GF-D8 (cell line): ENCODE data around the gene KRABD2.
"Not testable (repeated sequence)": the region's sequence is repeated elsewhere in the genome, so short reads cannot be mapped to it uniquely, and the experiment has no call there.

ENCODE experiments used
- DNase-seq: peaks from one replicate; lab custom pipeline; 2025; lab: John Stamatoyannopoulos, UW

Gene KRABD2

GRCh38 chr17:8360751-8361150, 15.8 kb downstream of the KRABD2 start:
- DNase-seq = no peak

- no peak for DNase-seq
Measured at GRCh38 chr17:8360260-8360659, 16.2 kb downstream of the KRABD2 start.

GRCh38 chr17:8359769-8360168, 16.7 kb downstream of the KRABD2 start:
- no peak for DNase-seq

- no peak for DNase-seq
Measured at GRCh38 chr17:8357910-8358309, 18.6 kb downstream of the KRABD2 start.

GRCh38 chr17:8354236-8354635, 22.3 kb downstream of the KRABD2 start:
- no peak for DNase-seq

GRCh38 chr17:8353736-8354135, 22.8 kb downstream of the KRABD2 start:
- no peak for DNase-seq

- no peak for DNase-seq
Measured at GRCh38 chr17:8350339-8350738, 26.2 kb downstream of the KRABD2 start.

GRCh38 chr17:8347001-8347400, 29.5 kb downstream of the KRABD2 start:
- not testable (repeated sequence) for DNase-seq

GRCh38 chr17:8345951-8346665, 30.4 kb downstream of the KRABD2 start:
- no peak for DNase-seq

GRCh38 chr17:8345052-8345690, 31.3 kb downstream of the KRABD2 start:
- no peak for DNase-seq

- no peak for DNase-seq
Measured at GRCh38 chr17:8341456-8341855, 35.0 kb downstream of the KRABD2 start.

GRCh38 chr17:8339540-8339939, 37.0 kb downstream of the KRABD2 start, which contains the start of gene ODF4:
ODF4 (plus strand) TSS chr17:8339840; CDS start chr17:8340052, 212 bp downstream.
- no peak for DNase-seq

GRCh38 chr17:8338753-8339140, 37.8 kb downstream of the KRABD2 start:
- no peak for DNase-seq

GRCh38 chr17:8337802-8338752, 38.4 kb downstream of the KRABD2 start:
- DNase-seq = peak; percentile 52

GRCh38 chr17:8333281-8333680, 43.2 kb downstream of the KRABD2 start:
- DNase-seq = no peak

- no peak for DNase-seq
Measured at GRCh38 chr17:8332688-8333087, 43.8 kb downstream of the KRABD2 start.

- no peak for DNase-seq
Measured at GRCh38 chr17:8332128-8332527, 44.4 kb downstream of the KRABD2 start.

GRCh38 chr17:8327303-8327649, 49.2 kb downstream of the KRABD2 start:
- DNase-seq = no peak
